HCT116 (cell line): ENCODE data around the gene HOXC4. TPM values are rescaled to one million over a fixed set of nuclear protein-coding genes. Genes with fewer than 3 reads are reported as not detected.

Experiments used
- ATAC-seq: fragments of 200-7000 bp; cut with Tn5 transposase; 2 replicates; pipeline ENCODE4 v1.9.1; 2020; ENCODE audit warnings: mild to moderate bottlenecking, moderate library complexity
- BruUV-seq: library from RNA; stranded (reverse); fragments of 400-500 nt; replicated peaks from 2 replicates; lab custom pipeline; 2021; lab: Mats Ljungman, UMichigan
- CTCF ChIA-PET: fragments of 300-600 bp; sonication (Branson Sonifier 250); formaldehyde crosslinking; loops from one replicate; lab custom pipeline; 2021; ENCODE audit warnings: antibody characterized with exemption; lab: Charles Lee
- POLR2A ChIA-PET: fragments of 300-600, 350-600 bp; sonication (Branson Sonifier 250); formaldehyde crosslinking; loops from one replicate; lab custom pipeline; 2021; ENCODE audit warnings: antibody characterized with exemption; lab: Charles Lee
- RAD21 ChIA-PET, 2 experiments: fragments of 300-600 bp; sonication (Branson Sonifier 250); formaldehyde crosslinking; loops; one replicate each; lab custom pipeline; 2023; ENCODE audit warnings: low total read pairs in 2 of 2; ENCODE audit not compliant: uncharacterized antibody in 2 of 2, unreplicated experiment in 2 of 2, low non-redundant PET in 1 of 2; lab: Charles Lee
- DNase-seq: peaks from one replicate; pipeline ENCODE4 v3.0.0-alpha.2; 2010; ENCODE audit warnings: low read depth, low spot score
- H2AFZ ChIP-seq: fragments of 200-600 bp; shearing (Covaris generic), sonication (generic); 2 replicates; pipeline ENCODE4 v1.6.1; 2017; ENCODE audit warnings: low read depth, mixed run types, mixed read lengths, antibody characterized with exemption, low read length; ENCODE audit not compliant: poor library complexity, severe bottlenecking
- H3K27ac ChIP-seq: 2 replicates; pipeline ENCODE4 v1.5.1; 2012; ENCODE audit warnings: low read depth, low read length
- H3K27me3 ChIP-seq: fragments of 200-600 bp; sonication (generic); 2 replicates; pipeline ENCODE4 v1.6.1; 2016; ENCODE audit warnings: mixed run types, low read length, mixed read lengths; ENCODE audit not compliant: insufficient read depth
- H3K36me3 ChIP-seq, 2 experiments: fragments of 200-500 bp in 1 of 2; fragments of 200-600 bp in 1 of 2; sonication (Bioruptor generic) in 1 of 2; sonication (generic) in 1 of 2; 2 replicates each; pipeline versions ENCODE4 v1.5.1 to v1.6.1; 2014 to 2016; ENCODE audit warnings: low read length in 2 of 2, inconsistent platforms in 1 of 2, mixed read lengths in 1 of 2, mixed run types in 1 of 2; ENCODE audit not compliant: insufficient read depth in 2 of 2, control insufficient read depth in 1 of 2
- H3K4me1 ChIP-seq, 2 experiments: fragments of 200-600 bp in 1 of 2; sonication (generic) in 1 of 2; 2 replicates each; pipeline versions ENCODE4 v1.5.1 to v1.6.1; 2012 to 2017; ENCODE audit warnings: low read length in 2 of 2, inconsistent platforms in 1 of 2, mild to moderate bottlenecking in 1 of 2, mixed read lengths in 1 of 2, mixed run types in 1 of 2, moderate library complexity in 1 of 2; ENCODE audit not compliant: insufficient read depth in 2 of 2, control insufficient read depth in 1 of 2
- H3K4me2 ChIP-seq: fragments of 200-600 bp; sonication (generic); 2 replicates; pipeline ENCODE4 v1.6.1; 2017; ENCODE audit warnings: mixed run types, low read length, mixed read lengths
- H3K4me3 ChIP-seq, 2 experiments: fragments of 200-600 bp in 1 of 2; sonication (generic) in 1 of 2; replicated peaks in 1 of 2; 2 replicates each; pipeline ENCODE4 v1.5.1; 2011 to 2016; ENCODE audit warnings: low read length in 2 of 2, control low read depth in 1 of 2, low read depth in 1 of 2, mild to moderate bottlenecking in 1 of 2, mixed read lengths in 1 of 2, mixed run types in 1 of 2
- H3K79me2 ChIP-seq: fragments of 200-600 bp; sonication (generic); 2 replicates; pipeline ENCODE4 v1.6.1; 2017; ENCODE audit warnings: mild to moderate bottlenecking, mixed run types, low read length, moderate library complexity, mixed read lengths; ENCODE audit not compliant: insufficient read depth
- H3K9ac ChIP-seq: fragments of 200-600 bp; sonication (generic); 2 replicates; pipeline ENCODE4 v1.6.1; 2016; ENCODE audit warnings: low read length, mixed read lengths
- H3K9me2 ChIP-seq: fragments of 200-600 bp; sonication (generic), shearing (Covaris generic); 2 replicates; pipeline ENCODE4 v1.6.1; 2017; ENCODE audit warnings: mixed run types, mild to moderate bottlenecking, moderate library complexity; ENCODE audit not compliant: insufficient read depth
- H3K9me3 ChIP-seq, 2 experiments: fragments of 200-500 bp in 1 of 2; fragments of 200-600 bp in 1 of 2; sonication (Bioruptor generic) in 1 of 2; sonication (generic) in 1 of 2; 2 replicates each; pipeline ENCODE4 v1.6.1; 2014 to 2017; ENCODE audit warnings: low read length in 2 of 2, mixed read lengths in 2 of 2, inconsistent platforms in 1 of 2, low read depth in 1 of 2, mild to moderate bottlenecking in 1 of 2, mixed run types in 1 of 2, moderate library complexity in 1 of 2; ENCODE audit not compliant: control insufficient read depth in 1 of 2, insufficient read depth in 1 of 2
- H4K20me1 ChIP-seq: fragments of 200-600 bp; sonication (generic), shearing (Covaris generic); 2 replicates; pipeline ENCODE4 v1.6.1; 2017; ENCODE audit warnings: mixed run types, mild to moderate bottlenecking, moderate library complexity; ENCODE audit not compliant: insufficient read depth
- CTCF ChIP-seq, 3 experiments: fragments of 200-600 bp in 1 of 3; sonication (generic) in 1 of 3; IDR thresholded peaks in 2 of 3; conservative IDR thresholded peaks in 1 of 3; 2 replicates each; pipeline ENCODE4 v1.5.1; 2012 to 2017; ENCODE audit warnings: low read depth in 2 of 3, low read length in 2 of 3, antibody characterized with exemption in 1 of 3, borderline replicate concordance in 1 of 3, control low read depth in 1 of 3, mild to moderate bottlenecking in 1 of 3, mixed read lengths in 1 of 3, mixed run types in 1 of 3, moderate library complexity in 1 of 3; ENCODE audit not compliant: insufficient read depth in 1 of 3
- JUND ChIP-seq: IDR thresholded peaks from 2 replicates; pipeline ENCODE4 v1.6.1; 2012
- SIN3A ChIP-seq: IDR thresholded peaks from 2 replicates; pipeline ENCODE4 v1.6.1; 2012; ENCODE audit warnings: low read depth
- YY1 ChIP-seq: IDR thresholded peaks from 2 replicates; pipeline ENCODE4 v1.6.1; 2011; ENCODE audit warnings: low read length, low read depth, moderate library complexity, mild to moderate bottlenecking; ENCODE audit not compliant: insufficient replicate concordance; ENCODE audit errors: extremely low read depth
- intact Hi-C: fragments of 100-400 bp; cut with micrococcal nuclease; formaldehyde crosslinking; loops from 2 replicates; pipeline ENCODE4 v1.10.0; 2022
- total RNA-seq: library from RNA; stranded (reverse); gene quantifications from one replicate; pipeline ENCODE4 v1.2.1, GENCODE V29; 2021; ENCODE audit not compliant: unreplicated experiment

Gene HOXC4
- total RNA-seq, 1 experiment from 2014 or later: 1.5 TPM

DNA sequence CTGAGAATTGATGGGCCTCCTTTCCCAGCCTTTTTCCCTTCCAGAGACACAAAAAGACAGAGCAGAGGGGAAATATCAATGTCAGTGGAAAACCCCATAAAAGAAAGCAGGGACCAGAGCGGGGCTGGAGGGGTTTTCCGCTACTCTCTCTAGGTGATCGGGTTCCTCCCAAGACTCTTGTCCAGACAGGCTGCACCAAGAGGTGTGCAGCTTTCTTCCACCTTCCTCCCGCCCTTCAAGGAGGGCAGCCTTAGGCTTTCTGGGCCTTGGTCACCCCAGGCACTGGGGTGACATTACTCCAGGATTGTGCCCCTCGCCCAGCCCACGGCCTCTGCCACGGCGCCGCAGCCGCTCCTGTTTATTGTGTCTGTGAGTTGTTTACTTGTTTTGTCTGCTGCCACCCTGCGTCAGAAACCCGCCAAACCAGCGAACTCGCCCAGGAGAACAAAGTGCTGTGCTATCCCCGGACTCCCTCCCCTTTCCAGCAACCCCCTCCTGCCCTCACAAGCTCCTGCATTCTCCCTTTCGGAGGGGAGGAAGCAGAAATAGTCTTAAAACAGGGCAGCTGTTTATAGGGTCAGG, 32.1 kb upstream of the HOXC4 start:
- Histone ChIP-seq H3K4me1 (peaks cover 18 to 33% of the 10 kb centered on the region in 2 experiments; a peak in 3 of 4 replicates), H3K79me2 (no peaks in the 10 kb centered on the region), H3K9ac (peak overlapping the region; percentile 33), H3K4me2 (peak overlapping the region; percentile 59), H3K9me2 (no peaks in the 10 kb centered on the region), H3K36me3 (no peaks in the 10 kb centered on the region), H4K20me1 (no peaks in the 10 kb centered on the region), H3K4me3 (peak overlapping the region in 1 of 2 experiments; percentile 13; a peak in 1 of 4 replicates), H3K9me3 (no peaks in the 10 kb centered on the region), H3K27ac (no peak overlapping the region), H2AFZ (no peak overlapping the region), H3K27me3 (no peaks in the 10 kb centered on the region)
- no peak for TF ChIP-seq YY1
- no peak for TF ChIP-seq JUND
- TF ChIP-seq CTCF (IDR thresholded peaks at IDR 0.05 in 2 of 3, conservative IDR thresholded peaks at IDR 0.05 in 1 of 3; ENCODE audit: borderline replicate concordance in 1 of 3, insufficient read depth in 1 of 3, low read depth in 2 of 3, low read length in 2 of 3): peak; percentile 33 to 45 (median 40); a peak in 4 of 6 replicates
- TF ChIP-seq SIN3A: no peak
- no peak; the same call in 1 of the 2 replicates for ATAC-seq
- ChIA-PET RAD21 (interaction anchor here in 1 of 2 experiments (0.6 kb wide), 1 partner anchor 11 kb away, joined by 3 read pairs; no protein-coding TSS in a partner anchor), POLR2A (no interaction called here), CTCF (interaction anchor here (0.7 to 5.3 kb wide), 2 partner anchors 11 to 319 kb away, joined by 3 to 38 read pairs; partner anchors contain the start of gene HOXC5)
- intact Hi-C loops: no loop called here
- no peak for DNase-seq
- BruUV-seq: no TSS peak
